Ishikawa (cell line): ENCODE results near the gene PRPF8.

Source experiments
- CEBPB ChIP-seq: IDR thresholded peaks from 2 replicates; pipeline ENCODE4 v1.6.1; 2012
- CREB1 ChIP-seq: IDR thresholded peaks from 2 replicates; pipeline ENCODE4 v1.6.1; 2012; ENCODE audit warnings: low read depth
- EGR1 ChIP-seq: IDR thresholded peaks from 2 replicates; pipeline ENCODE4 v1.6.1; 2012
- EP300 ChIP-seq: IDR thresholded peaks from 2 replicates; pipeline ENCODE4 v1.6.1; 2012; ENCODE audit warnings: borderline replicate concordance
- FOXM1 ChIP-seq: IDR thresholded peaks from 2 replicates; pipeline ENCODE4 v1.6.1; 2012; ENCODE audit warnings: low read depth, borderline replicate concordance
- NFIC ChIP-seq: IDR thresholded peaks from 2 replicates; pipeline ENCODE4 v1.6.1; 2012
- RAD21 ChIP-seq: IDR thresholded peaks from 2 replicates; pipeline ENCODE4 v1.6.1; 2012; ENCODE audit warnings: low read depth
- TAF1 ChIP-seq: IDR thresholded peaks from 2 replicates; pipeline ENCODE4 v1.6.1; 2012; ENCODE audit warnings: low read depth, mild to moderate bottlenecking
- TCF12 ChIP-seq: IDR thresholded peaks from 2 replicates; pipeline ENCODE4 v1.6.1; 2012; ENCODE audit warnings: low read depth
- TEAD4 ChIP-seq: IDR thresholded peaks from 2 replicates; pipeline ENCODE4 v1.6.1; 2012
- YY1 ChIP-seq: IDR thresholded peaks from 2 replicates; pipeline ENCODE4 v1.6.1; 2012; ENCODE audit warnings: low read depth
- ZBTB7A ChIP-seq: IDR thresholded peaks from 2 replicates; pipeline ENCODE4 v1.6.1; 2012; ENCODE audit warnings: low read depth
- TF ChIP-seq, protein P1 (sequence below): IDR thresholded peaks from 2 replicates; pipeline ENCODE4 v1.6.1; 2012
- TF ChIP-seq, protein P2 (sequence below): IDR thresholded peaks from 2 replicates; pipeline ENCODE4 v1.6.1; 2012; ENCODE audit warnings: low read depth, mild to moderate bottlenecking
- TF ChIP-seq, protein P3 (sequence below): IDR thresholded peaks from 2 replicates; pipeline ENCODE4 v1.6.1; 2012

The PRPF8 gene

DNA sequence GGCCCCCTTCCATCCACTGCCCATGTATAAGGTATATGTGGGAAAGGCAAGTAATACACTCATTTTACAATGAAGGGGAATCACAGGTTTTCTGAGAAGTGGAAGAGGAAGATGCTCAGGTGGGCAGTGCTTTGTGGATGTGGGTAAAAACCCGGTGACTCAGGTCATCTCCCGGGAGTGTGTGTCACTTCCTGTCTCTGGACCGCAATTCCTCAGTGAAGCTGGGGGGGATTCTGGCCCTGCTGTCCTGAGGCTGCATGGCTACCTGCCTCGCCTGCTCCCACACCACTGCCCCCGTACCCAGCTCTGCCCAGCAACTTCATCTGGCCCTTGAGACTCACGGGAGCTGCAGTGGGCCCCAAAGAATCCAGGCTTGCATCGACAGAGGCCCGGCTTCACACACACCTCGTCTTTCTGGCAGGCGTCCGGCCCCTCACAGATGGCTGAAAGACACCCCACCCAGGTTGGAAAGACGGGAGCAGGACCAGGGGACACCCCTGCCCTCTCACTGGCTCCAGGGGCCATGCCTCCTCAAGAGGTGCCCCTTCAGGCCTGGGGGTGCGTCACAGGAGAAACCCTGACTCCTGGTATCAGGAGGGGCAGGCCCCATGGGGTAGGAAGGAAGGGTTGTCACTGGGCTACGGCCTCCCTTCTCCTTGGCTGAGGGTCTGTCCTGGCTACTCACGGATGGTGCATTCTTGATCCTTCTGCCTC lies 40.0 kb downstream of the PRPF8 start:
- TF ChIP-seq TEAD4 (no peak), RAD21 (no peak), TCF12 (no peak), TAF1 (no peak), EGR1 (no peak), CREB1 (no peak), EP300 (no peak), CEBPB (no peak), ZBTB7A (no peak), NFIC (no peak), YY1 (no peak), FOXM1 (no peak)
- TF ChIP-seq, protein P1, sequence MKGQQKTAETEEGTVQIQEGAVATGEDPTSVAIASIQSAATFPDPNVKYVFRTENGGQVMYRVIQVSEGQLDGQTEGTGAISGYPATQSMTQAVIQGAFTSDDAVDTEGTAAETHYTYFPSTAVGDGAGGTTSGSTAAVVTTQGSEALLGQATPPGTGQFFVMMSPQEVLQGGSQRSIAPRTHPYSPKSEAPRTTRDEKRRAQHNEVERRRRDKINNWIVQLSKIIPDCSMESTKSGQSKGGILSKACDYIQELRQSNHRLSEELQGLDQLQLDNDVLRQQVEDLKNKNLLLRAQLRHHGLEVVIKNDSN, result no peak
- TF ChIP-seq, protein P2, sequence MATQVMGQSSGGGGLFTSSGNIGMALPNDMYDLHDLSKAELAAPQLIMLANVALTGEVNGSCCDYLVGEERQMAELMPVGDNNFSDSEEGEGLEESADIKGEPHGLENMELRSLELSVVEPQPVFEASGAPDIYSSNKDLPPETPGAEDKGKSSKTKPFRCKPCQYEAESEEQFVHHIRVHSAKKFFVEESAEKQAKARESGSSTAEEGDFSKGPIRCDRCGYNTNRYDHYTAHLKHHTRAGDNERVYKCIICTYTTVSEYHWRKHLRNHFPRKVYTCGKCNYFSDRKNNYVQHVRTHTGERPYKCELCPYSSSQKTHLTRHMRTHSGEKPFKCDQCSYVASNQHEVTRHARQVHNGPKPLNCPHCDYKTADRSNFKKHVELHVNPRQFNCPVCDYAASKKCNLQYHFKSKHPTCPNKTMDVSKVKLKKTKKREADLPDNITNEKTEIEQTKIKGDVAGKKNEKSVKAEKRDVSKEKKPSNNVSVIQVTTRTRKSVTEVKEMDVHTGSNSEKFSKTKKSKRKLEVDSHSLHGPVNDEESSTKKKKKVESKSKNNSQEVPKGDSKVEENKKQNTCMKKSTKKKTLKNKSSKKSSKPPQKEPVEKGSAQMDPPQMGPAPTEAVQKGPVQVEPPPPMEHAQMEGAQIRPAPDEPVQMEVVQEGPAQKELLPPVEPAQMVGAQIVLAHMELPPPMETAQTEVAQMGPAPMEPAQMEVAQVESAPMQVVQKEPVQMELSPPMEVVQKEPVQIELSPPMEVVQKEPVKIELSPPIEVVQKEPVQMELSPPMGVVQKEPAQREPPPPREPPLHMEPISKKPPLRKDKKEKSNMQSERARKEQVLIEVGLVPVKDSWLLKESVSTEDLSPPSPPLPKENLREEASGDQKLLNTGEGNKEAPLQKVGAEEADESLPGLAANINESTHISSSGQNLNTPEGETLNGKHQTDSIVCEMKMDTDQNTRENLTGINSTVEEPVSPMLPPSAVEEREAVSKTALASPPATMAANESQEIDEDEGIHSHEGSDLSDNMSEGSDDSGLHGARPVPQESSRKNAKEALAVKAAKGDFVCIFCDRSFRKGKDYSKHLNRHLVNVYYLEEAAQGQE, result no peak
- TF ChIP-seq, protein P3, sequence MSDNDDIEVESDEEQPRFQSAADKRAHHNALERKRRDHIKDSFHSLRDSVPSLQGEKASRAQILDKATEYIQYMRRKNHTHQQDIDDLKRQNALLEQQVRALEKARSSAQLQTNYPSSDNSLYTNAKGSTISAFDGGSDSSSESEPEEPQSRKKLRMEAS, result no peak

DNA sequence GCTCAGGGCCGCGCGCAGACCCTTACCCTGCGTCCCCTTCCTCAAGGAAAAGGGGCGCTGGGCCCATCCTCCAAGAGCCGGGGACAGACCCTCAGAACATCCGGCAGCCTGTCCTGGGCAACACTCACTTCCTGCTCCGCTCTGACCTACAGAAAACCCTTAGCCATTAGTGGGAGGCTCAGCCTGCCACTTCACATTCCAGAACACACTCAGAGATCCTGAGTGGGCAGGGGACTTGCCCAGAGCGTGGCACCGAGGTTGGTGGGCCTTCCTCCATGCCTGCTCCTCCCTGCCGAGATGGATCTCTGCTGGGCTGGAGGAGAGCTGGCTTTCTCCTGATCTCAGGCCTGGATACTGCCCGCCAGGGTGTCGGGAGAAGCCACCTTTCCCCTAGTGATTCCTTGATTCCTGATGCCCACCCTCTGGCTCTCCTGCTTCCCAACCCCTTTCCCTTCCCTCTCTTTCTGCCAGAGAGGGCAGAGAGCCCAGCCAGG lies 40.6 kb downstream of the PRPF8 start:
- TF ChIP-seq FOXM1 (no peak), RAD21 (no peak), CEBPB (no peak)
- TF ChIP-seq, protein P2, result no peak

DNA sequence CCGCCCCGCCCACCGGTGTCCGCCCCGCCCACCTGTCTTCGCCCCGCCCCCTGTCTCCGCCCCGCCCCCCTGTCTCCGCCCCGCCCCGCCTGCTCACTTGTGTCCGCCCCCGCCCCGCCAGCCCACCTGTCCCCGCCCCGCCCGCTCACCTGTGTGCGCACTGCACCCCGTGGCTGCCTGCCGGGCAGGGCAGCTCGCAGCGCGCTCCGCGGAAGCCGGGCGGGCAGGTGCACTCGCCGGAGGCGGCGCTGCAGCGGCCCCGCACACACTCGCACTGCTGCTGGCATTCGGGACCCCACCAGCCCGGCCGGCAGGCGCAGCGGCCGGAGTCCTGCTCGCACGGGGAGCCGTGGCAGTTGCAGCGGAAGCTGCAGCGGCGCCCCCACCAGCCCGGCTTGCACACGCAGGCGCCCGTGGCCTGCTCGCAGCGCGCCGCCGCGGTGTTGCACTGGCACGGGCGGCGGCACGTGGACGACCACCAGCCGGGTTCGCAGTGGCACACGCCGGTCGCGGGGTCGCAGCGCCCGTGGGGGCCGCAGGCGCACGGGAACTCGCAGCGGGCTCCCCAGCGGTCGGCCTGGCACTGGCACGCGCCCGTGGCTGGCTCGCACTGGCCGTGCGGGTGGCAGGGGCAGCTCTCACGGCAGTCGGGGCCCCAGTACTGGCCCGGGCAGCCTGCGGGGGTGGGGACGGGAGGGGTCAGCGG lies 41.2 kb downstream of the PRPF8 start:
- TF ChIP-seq, protein P2, result no peak
- TF ChIP-seq NFIC (no peak), EGR1 (no peak), TCF12 (no peak), TEAD4 (no peak; the same call in 1 of the 2 replicates), TAF1 (no peak), ZBTB7A (0 out of 2 replicates have a peak, but pooled peaks have one; percentile 70), RAD21 (no peak), EP300 (no peak), YY1 (no peak), CREB1 (no peak), CEBPB (no peak), FOXM1 (no peak)
- TF ChIP-seq, protein P3, result peak; percentile 40; the same call in 1 of the 2 replicates
- TF ChIP-seq, protein P1, result 0 out of 2 replicates have a peak, but pooled peaks have one; percentile 20

DNA sequence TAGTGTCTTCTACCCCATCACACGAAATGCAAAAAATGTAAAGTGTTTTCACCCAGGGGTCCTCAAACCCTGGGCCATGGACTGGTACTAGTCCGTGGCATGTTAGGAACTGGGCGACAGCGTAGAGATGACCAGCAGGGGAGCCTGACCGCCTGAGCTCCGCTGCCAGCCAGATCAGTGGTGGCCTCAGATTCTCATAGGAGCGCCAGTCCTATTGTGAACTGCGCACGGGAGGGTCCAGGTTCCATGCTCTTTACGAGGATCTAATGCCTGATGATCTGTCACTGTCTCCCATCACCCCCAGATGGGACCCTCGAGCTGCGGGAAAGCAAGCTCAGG lies 43.6 kb downstream of the PRPF8 start:
- no peak for TF ChIP-seq TAF1
